Loucy (cell line): ENCODE results near the gene PBX1.
A peak's percentile ranks its signal among the peaks of the same experiment; 100 is the strongest.

Experiments
- H2AFZ ChIP-seq: fragments of 200-600 bp; sonication (generic); 2 replicates; pipeline ENCODE4 v1.6.0; 2016; ENCODE audit warnings: antibody characterized with exemption, mild to moderate bottlenecking, low read length, moderate library complexity
- H3F3A ChIP-seq: fragments of 200-600 bp; 2 replicates; pipeline ENCODE4 v1.6.0; 2016; ENCODE audit warnings: antibody characterized with exemption, low read depth, mild to moderate bottlenecking
- H3K27me3 ChIP-seq: fragments of 200-600 bp; sonication (generic); 2 replicates; pipeline ENCODE4 v1.6.1; 2014; ENCODE audit warnings: low read length, mild to moderate bottlenecking; ENCODE audit not compliant: insufficient read depth, poor library complexity, severe bottlenecking
- H3K36me3 ChIP-seq: fragments of 200-600 bp; sonication (generic); 2 replicates; pipeline ENCODE4 v1.6.1; 2016; ENCODE audit warnings: low read length; ENCODE audit not compliant: insufficient read depth
- H3K4me1 ChIP-seq: fragments of 200-600 bp; sonication (generic); 2 replicates; pipeline ENCODE4 v1.5.1; 2014; ENCODE audit warnings: low read length, mild to moderate bottlenecking; ENCODE audit not compliant: insufficient read depth, poor library complexity, severe bottlenecking
- H3K4me2 ChIP-seq: fragments of 200-600 bp; sonication (generic); 2 replicates; pipeline ENCODE4 v1.6.0; 2014; ENCODE audit warnings: antibody characterized with exemption, low read length, low read depth, mild to moderate bottlenecking; ENCODE audit not compliant: poor library complexity, severe bottlenecking
- H3K4me3 ChIP-seq: fragments of 200-600 bp; sonication (generic); 2 replicates; pipeline ENCODE4 v1.5.1; 2014; ENCODE audit warnings: low read length, mild to moderate bottlenecking, mixed read lengths; ENCODE audit not compliant: poor library complexity, severe bottlenecking
- H3K79me2 ChIP-seq: fragments of 200-600 bp; sonication (generic); 2 replicates; pipeline ENCODE4 v1.6.1; 2014; ENCODE audit warnings: low read length; ENCODE audit not compliant: insufficient read depth
- H3K9ac ChIP-seq: fragments of 200-600 bp; sonication (generic); 2 replicates; pipeline ENCODE4 v1.6.0; 2014; ENCODE audit warnings: mild to moderate bottlenecking, low read depth, low read length, moderate library complexity; ENCODE audit not compliant: poor library complexity, severe bottlenecking
- H3K9me2 ChIP-seq: fragments of 200-600 bp; sonication (generic); replicated peaks from 2 replicates; pipeline ENCODE4 v1.6.1; 2016; ENCODE audit warnings: low read depth, low read length, mixed read lengths
- H3K9me3 ChIP-seq: fragments of 200-600 bp; sonication (generic); 2 replicates; pipeline ENCODE4 v1.6.1; 2014; ENCODE audit warnings: mild to moderate bottlenecking, antibody characterized with exemption, low read length, low read depth; ENCODE audit not compliant: insufficient read depth
- H4K20me1 ChIP-seq: fragments of 200-600 bp; sonication (generic); 2 replicates; pipeline ENCODE4 v1.6.0; 2014; ENCODE audit warnings: antibody characterized with exemption, low read length, mild to moderate bottlenecking; ENCODE audit not compliant: insufficient read depth, poor library complexity, severe bottlenecking
- CTCF ChIP-seq: fragments of 200-600 bp; sonication (generic); conservative IDR thresholded peaks from 2 replicates; pipeline ENCODE4 v1.5.1; 2014; ENCODE audit warnings: mild to moderate bottlenecking, antibody characterized with exemption, low read length
- EZH2phosphoT487 ChIP-seq: fragments of 200-600 bp; IDR thresholded peaks from 2 replicates; pipeline ENCODE4 v1.6.1; 2018; ENCODE audit warnings: antibody characterized with exemption, mild to moderate bottlenecking, moderate library complexity, borderline replicate concordance

Gene PBX1

GRCh38 chr1:164721228-164721496 lies 162.2 kb downstream of the PBX1 start:
- H3K27me3 ChIP-seq: no peaks in the 10 kb centered on the region
- H3K9me2 ChIP-seq: no peaks in the 10 kb centered on the region
- H2AFZ ChIP-seq: no peak overlapping the region
- no peaks in the 10 kb centered on the region for H4K20me1 ChIP-seq
- no peaks in the 10 kb centered on the region for H3K9me3 ChIP-seq
- no peaks in the 10 kb centered on the region for H3F3A ChIP-seq
- TF ChIP-seq EZH2phosphoT487: no peak
- no peak for TF ChIP-seq CTCF
- H3K4me2 ChIP-seq: peak overlapping the region; percentile 63
- H3K9ac ChIP-seq: no peak overlapping the region
- no peaks in the 10 kb centered on the region for H3K79me2 ChIP-seq
- no peaks in the 10 kb centered on the region for H3K36me3 ChIP-seq
- peak overlapping the region; percentile 35 for H3K4me3 ChIP-seq
- peaks cover 20% of the 10 kb centered on the region for H3K4me1 ChIP-seq

- H3K79me2 ChIP-seq: no peaks in the 10 kb centered on the region
- no peak for TF ChIP-seq EZH2phosphoT487
- no peak for TF ChIP-seq CTCF
- no peaks in the 10 kb centered on the region for H3K36me3 ChIP-seq
- no peaks in the 10 kb centered on the region for H3F3A ChIP-seq
- H2AFZ ChIP-seq: no peak overlapping the region
- no peak overlapping the region for H3K4me2 ChIP-seq
- no peaks in the 10 kb centered on the region for H4K20me1 ChIP-seq
- H3K9me2 ChIP-seq: no peaks in the 10 kb centered on the region
- H3K9ac ChIP-seq: no peak overlapping the region
- H3K4me3 ChIP-seq: no peak overlapping the region
- peaks cover 20% of the 10 kb centered on the region for H3K4me1 ChIP-seq
- H3K27me3 ChIP-seq: no peaks in the 10 kb centered on the region
- H3K9me3 ChIP-seq: no peaks in the 10 kb centered on the region
These were observed 164.4 kb downstream of the PBX1 start for GRCh38 chr1:164723296-164723798.

- Histone ChIP-seq H4K20me1 (no peaks in the 10 kb centered on the region), H2AFZ (no peak overlapping the region), H3K27me3 (no peaks in the 10 kb centered on the region), H3K4me2 (no peak overlapping the region), H3K4me1 (peaks cover 14% of the 10 kb centered on the region), H3K9me3 (no peaks in the 10 kb centered on the region), H3F3A (no peaks in the 10 kb centered on the region), H3K36me3 (no peaks in the 10 kb centered on the region), H3K9me2 (no peaks in the 10 kb centered on the region), H3K9ac (no peak overlapping the region), H3K4me3 (no peak overlapping the region), H3K79me2 (no peaks in the 10 kb centered on the region)
- TF ChIP-seq EZH2phosphoT487 (no peak), CTCF (no peak)
These were observed 166.4 kb downstream of the PBX1 start for GRCh38 chr1:164725401-164725800.
